Astrocyte (in vitro differentiated cells and primary cell): ENCODE data around the gene FBP1.

Experiments
- CTCF ChIP-seq: IDR thresholded peaks from 2 replicates; pipeline ENCODE4 v1.5.1; 2011; ENCODE audit warnings: low read depth, mild to moderate bottlenecking, inconsistent platforms, low read length, moderate library complexity; ENCODE audit not compliant: insufficient read depth
- EZH2 ChIP-seq: IDR thresholded peaks from 2 replicates; pipeline ENCODE4 v1.6.1; 2012; ENCODE audit warnings: mild to moderate bottlenecking, low read length, inconsistent platforms; ENCODE audit not compliant: insufficient read depth

- TF ChIP-seq CTCF (no peak), EZH2 (no peak)
Measured at GRCh38 chr9:94568250-94568889, 70.9 kb downstream of the FBP1 start.
